Fibroblast of lung (primary cell): ENCODE data around the gene KLHL36. TPM values are rescaled to one million over a fixed set of nuclear protein-coding genes. Genes with fewer than 3 reads are reported as not detected.

Experiments used
- DNase-seq, 2 donors: peaks; one replicate each; pipeline versions ENCODE4 v3.0.0 to v3.0.0-alpha.2; 2010; ENCODE audit warnings: low read depth in 2 of 2
- H2AFZ ChIP-seq: 2 replicates; pipeline ENCODE4 v1.5.1; 2012; ENCODE audit warnings: low read length, control low read depth, inconsistent platforms
- H3K27ac ChIP-seq: 2 replicates; pipeline ENCODE4 v1.5.1; 2011; ENCODE audit warnings: low read length, control low read depth; ENCODE audit not compliant: insufficient read depth
- H3K27me3 ChIP-seq: 2 replicates; pipeline ENCODE4 v1.5.1; 2011; ENCODE audit warnings: mild to moderate bottlenecking, low read length; ENCODE audit not compliant: control insufficient read depth, insufficient read depth
- H3K36me3 ChIP-seq: 2 replicates; pipeline ENCODE4 v1.5.1; 2011; ENCODE audit warnings: low read length; ENCODE audit not compliant: control insufficient read depth, insufficient read depth
- H3K4me1 ChIP-seq: 2 replicates; pipeline ENCODE4 v1.5.1; 2011; ENCODE audit warnings: low read length; ENCODE audit not compliant: control insufficient read depth, insufficient read depth; ENCODE audit errors: extremely low read depth
- H3K4me2 ChIP-seq: 2 replicates; pipeline ENCODE4 v1.5.1; 2011; ENCODE audit warnings: low read length, control low read depth; ENCODE audit not compliant: insufficient read depth; ENCODE audit errors: extremely low read depth
- H3K4me3 ChIP-seq, 4 experiments: fragments of 200-600 bp in 1 of 4; sonication (generic) in 1 of 4; replicated peaks in 1 of 4; 2 replicates each; pipeline ENCODE4 v1.5.1; 2011 to 2016; ENCODE audit warnings: low read length in 4 of 4, low read depth in 3 of 4, mild to moderate bottlenecking in 3 of 4, control low read depth in 2 of 4, inconsistent platforms in 1 of 4, mixed read lengths in 1 of 4; ENCODE audit not compliant: insufficient read depth in 1 of 4; ENCODE audit errors: control extremely low read depth in 1 of 4
- H3K79me2 ChIP-seq: 2 replicates; pipeline ENCODE4 v1.5.1; 2012; ENCODE audit warnings: mild to moderate bottlenecking, low read length, inconsistent platforms; ENCODE audit not compliant: control insufficient read depth, insufficient read depth
- H3K9ac ChIP-seq: 2 replicates; pipeline ENCODE4 v1.5.1; 2011; ENCODE audit warnings: mild to moderate bottlenecking, low read length, control low read depth; ENCODE audit not compliant: insufficient read depth
- H3K9me3 ChIP-seq: 2 replicates; pipeline ENCODE4 v1.5.1; 2012; ENCODE audit warnings: low read depth, low read length; ENCODE audit not compliant: control insufficient read depth, insufficient read depth
- H4K20me1 ChIP-seq: 2 replicates; pipeline ENCODE4 v1.5.1; 2011; ENCODE audit warnings: low read length; ENCODE audit not compliant: control insufficient read depth, insufficient read depth; ENCODE audit errors: extremely low read depth
- EZH2 ChIP-seq: IDR thresholded peaks from 2 replicates; pipeline ENCODE4 v1.5.1; 2012; ENCODE audit warnings: low read length, control low read depth, mild to moderate bottlenecking; ENCODE audit errors: missing control alignments
- polyA plus RNA-seq, 2 donors: library from polyadenylated mRNA; depleted of rRNA in 1 of 2; stranded (reverse) in 1 of 2; unstranded in 1 of 2; fragments of >200 nt; gene quantifications; 2 replicates each; pipeline ENCODE4 v1.2.1, GENCODE V29; 2011 to 2012; ENCODE audit warnings: missing spikeins in 1 of 2
- total RNA-seq: library from RNA; depleted of rRNA; stranded (reverse); fragments of >200 nt; gene quantifications from 2 replicates; pipeline ENCODE4 v1.2.1, GENCODE V29; 2014
- TF ChIP-seq, protein P1 (sequence below), 2 donors: IDR thresholded peaks in 1 of 2; conservative IDR thresholded peaks in 1 of 2; 1 replicate in 1 of 2; 2 replicates in 1 of 2; pipeline ENCODE4 v1.5.1; 2011 to 2012; ENCODE audit warnings: low read length in 2 of 2, control low read depth in 1 of 2, inconsistent platforms in 1 of 2, low read depth in 1 of 2, mild to moderate bottlenecking in 1 of 2

The KLHL36 gene
- total and polyA plus RNA-seq, 2 donors (not counting 1 experiment from before 2014, with no cell fraction given) = 29.7 to 83.1 TPM

DNA sequence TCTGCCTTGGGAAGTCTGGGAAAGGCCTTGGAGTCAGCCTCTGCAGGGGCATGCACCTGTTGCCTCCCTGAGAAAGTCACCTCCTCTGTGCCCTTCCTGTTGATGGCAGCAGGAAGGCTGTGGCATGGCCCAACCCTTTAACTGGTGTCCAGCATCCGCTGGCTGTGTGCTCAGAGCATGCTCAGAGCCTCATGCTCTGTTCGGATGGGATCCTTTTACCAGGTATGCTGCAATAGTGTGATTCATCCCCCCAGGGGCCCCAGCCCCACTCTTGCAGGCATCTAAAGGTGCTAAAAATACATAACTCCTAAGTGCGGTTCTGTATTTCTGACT, 24.9 kb downstream of the KLHL36 start:
- Histone ChIP-seq H3K4me2 (no peak overlapping the region), H3K4me3 (no peak overlapping the region), H3K4me1 (no peaks in the 10 kb centered on the region), H3K79me2 (no peaks in the 10 kb centered on the region), H3K27ac (no peak overlapping the region), H3K36me3 (no peaks in the 10 kb centered on the region), H4K20me1 (no peaks in the 10 kb centered on the region), H3K9ac (no peak overlapping the region), H3K27me3 (no peaks in the 10 kb centered on the region), H3K9me3 (no peaks in the 10 kb centered on the region), H2AFZ (no peak overlapping the region)
- TF ChIP-seq EZH2 = no peak
- TF ChIP-seq, protein P1, sequence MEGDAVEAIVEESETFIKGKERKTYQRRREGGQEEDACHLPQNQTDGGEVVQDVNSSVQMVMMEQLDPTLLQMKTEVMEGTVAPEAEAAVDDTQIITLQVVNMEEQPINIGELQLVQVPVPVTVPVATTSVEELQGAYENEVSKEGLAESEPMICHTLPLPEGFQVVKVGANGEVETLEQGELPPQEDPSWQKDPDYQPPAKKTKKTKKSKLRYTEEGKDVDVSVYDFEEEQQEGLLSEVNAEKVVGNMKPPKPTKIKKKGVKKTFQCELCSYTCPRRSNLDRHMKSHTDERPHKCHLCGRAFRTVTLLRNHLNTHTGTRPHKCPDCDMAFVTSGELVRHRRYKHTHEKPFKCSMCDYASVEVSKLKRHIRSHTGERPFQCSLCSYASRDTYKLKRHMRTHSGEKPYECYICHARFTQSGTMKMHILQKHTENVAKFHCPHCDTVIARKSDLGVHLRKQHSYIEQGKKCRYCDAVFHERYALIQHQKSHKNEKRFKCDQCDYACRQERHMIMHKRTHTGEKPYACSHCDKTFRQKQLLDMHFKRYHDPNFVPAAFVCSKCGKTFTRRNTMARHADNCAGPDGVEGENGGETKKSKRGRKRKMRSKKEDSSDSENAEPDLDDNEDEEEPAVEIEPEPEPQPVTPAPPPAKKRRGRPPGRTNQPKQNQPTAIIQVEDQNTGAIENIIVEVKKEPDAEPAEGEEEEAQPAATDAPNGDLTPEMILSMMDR (conservative IDR thresholded peaks at IDR 0.05 in 1 of 2, IDR thresholded peaks at IDR 0.05 in 1 of 2; ENCODE audit: low read depth in 1 of 2, low read length in 2 of 2) = no peak
- DNase-seq = no peak

- TF ChIP-seq EZH2 = no peak
- TF ChIP-seq, protein P1 (conservative IDR thresholded peaks at IDR 0.05 in 1 of 2, IDR thresholded peaks at IDR 0.05 in 1 of 2; ENCODE audit: low read depth in 1 of 2, low read length in 2 of 2) = no peak
- no peaks in the 10 kb centered on the region for H3K36me3 ChIP-seq
- no peaks in the 10 kb centered on the region for H3K4me1 ChIP-seq
- no peak overlapping the region for H3K4me2 ChIP-seq
- H3K79me2 ChIP-seq = no peaks in the 10 kb centered on the region
- no peak for DNase-seq
- H3K27me3 ChIP-seq = no peaks in the 10 kb centered on the region
- no peak overlapping the region for H3K4me3 ChIP-seq
- H3K9ac ChIP-seq = no peak overlapping the region
- no peak overlapping the region for H2AFZ ChIP-seq
- H3K9me3 ChIP-seq = no peaks in the 10 kb centered on the region
- H4K20me1 ChIP-seq = no peaks in the 10 kb centered on the region
- H3K27ac ChIP-seq = no peak overlapping the region
Measured at GRCh38 chr16:84673561-84673960, 25.2 kb downstream of the KLHL36 start.

DNA sequence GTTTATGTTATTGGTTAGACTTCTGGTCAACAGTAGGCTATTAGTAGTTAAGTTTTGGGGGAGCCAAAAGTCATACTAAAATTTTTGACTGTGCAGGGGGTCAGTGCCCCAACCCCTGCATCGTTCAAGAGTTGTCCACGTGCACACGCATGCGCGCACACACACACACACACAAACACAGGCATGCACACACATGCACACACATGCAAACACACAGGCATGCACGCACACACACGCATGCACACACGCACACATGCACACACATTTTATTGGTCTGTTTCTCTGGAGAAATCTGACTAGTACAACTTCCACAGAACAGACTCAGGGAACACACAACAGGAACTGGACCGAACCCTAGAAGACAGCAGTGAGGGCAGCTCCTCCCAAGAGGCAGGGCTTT, 27.1 kb downstream of the KLHL36 start:
- Histone ChIP-seq H3K9me3 (no peaks in the 10 kb centered on the region), H3K4me3 (no peak overlapping the region), H3K4me2 (no peak overlapping the region), H3K27ac (no peak overlapping the region), H3K79me2 (no peaks in the 10 kb centered on the region), H3K9ac (no peak overlapping the region), H2AFZ (no peak overlapping the region), H3K36me3 (no peaks in the 10 kb centered on the region), H4K20me1 (no peaks in the 10 kb centered on the region), H3K4me1 (no peaks in the 10 kb centered on the region), H3K27me3 (no peaks in the 10 kb centered on the region)
- TF ChIP-seq, protein P1 (conservative IDR thresholded peaks at IDR 0.05 in 1 of 2, IDR thresholded peaks at IDR 0.05 in 1 of 2; ENCODE audit: low read depth in 1 of 2, low read length in 2 of 2) = no peak
- TF ChIP-seq EZH2 = no peak
- DNase-seq = no peak
